NCI-H2171 (cell line): ENCODE measurements around the gene FGF6.
"Not testable (repeated sequence)": the region's sequence is repeated elsewhere in the genome, so short reads cannot be mapped to it uniquely, and the experiment has no call there.

ENCODE experiments used
- DNase-seq: peaks from one replicate; lab custom pipeline; 2025; lab: John Stamatoyannopoulos, UW

Gene FGF6

DNA sequence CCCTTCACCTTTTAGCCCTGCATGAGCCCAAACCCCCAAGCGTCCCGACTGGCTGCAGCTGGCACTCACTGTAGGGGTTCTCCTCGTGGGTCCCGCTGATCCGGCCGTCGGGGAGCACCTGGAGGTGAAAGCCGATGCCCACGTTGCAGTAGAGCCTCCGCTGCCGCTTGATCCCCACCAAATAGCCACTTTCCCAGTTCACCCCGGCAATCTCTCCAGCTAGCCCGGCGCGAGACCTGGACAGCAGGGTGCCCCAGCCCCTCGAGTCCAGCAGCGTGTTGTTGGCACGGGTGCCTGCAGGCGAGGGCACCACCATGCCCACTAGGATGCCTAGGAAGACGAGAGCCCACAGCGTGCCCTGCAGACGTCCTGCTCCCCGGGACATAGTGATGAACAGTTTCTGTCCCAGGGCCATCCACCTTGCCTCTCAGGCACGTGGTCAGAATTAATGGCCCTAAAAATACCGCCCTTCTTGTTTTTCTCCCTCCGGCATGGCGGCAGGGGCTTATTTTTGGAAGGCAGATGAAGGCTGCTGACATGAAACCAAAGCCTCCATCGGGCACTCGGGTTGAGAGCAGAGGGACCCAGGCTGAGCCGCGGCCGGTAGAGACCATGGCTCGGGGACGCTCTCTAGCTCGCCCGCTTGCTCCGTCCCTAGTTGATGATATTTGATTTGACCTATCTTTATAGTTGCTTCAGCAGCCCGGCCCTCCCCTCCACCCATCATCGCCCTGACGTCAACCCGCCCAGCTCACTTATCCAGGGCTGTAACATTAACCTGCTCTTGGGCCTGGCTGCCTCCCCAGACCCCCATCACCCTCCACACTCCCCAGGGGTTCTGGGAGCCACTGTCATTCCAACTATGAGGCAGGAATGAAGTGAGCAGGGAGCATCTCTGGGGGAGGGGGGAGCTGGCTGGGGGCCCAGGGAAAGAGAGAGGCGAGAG is at the start of gene FGF6:
TSS of gene FGF6 (minus strand) at position 660 of the 946 bp plus-strand sequence. CDS start at position 415, 245 bp downstream.
- DNase-seq = no peak

DNA sequence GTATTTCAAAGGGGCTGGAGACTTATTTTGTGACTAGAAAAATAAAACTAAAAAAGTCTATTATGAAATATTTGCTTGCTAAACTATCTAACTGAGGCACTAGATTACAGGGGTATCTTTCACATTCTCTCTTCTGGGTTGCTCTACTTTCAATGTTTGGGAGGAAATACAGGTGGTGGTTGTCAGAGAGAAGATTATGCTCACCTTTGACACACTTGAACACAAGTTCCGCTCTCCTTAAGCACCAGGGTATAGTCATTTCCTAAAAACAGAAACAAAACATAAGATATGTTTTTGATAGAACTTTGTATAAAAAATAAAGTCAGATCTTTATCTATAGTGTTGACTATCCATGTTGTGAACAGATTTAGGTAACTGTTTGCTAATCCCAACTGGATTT is 45.4 kb upstream of the FGF6 start:
- DNase-seq = no peak

DNA sequence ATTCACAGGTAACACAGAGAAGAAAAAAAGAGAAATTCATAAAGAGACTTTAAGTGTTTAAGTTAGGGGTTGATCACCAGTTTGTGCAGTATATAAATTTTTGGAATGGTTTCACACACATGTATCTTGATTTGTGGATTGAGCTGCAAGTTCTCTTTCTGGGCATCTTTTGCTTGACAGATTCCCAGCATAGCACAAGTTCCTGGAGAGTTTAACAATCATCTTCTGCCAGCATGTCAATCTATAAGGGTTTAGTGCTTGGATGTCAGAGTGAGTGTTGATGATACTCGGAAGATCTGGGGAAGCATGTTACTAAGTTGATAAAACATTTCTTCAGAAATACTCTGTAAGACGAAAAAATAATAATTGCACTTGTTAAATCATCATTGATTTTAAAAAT is 43.9 kb upstream of the FGF6 start:
- DNase-seq = no peak

DNA sequence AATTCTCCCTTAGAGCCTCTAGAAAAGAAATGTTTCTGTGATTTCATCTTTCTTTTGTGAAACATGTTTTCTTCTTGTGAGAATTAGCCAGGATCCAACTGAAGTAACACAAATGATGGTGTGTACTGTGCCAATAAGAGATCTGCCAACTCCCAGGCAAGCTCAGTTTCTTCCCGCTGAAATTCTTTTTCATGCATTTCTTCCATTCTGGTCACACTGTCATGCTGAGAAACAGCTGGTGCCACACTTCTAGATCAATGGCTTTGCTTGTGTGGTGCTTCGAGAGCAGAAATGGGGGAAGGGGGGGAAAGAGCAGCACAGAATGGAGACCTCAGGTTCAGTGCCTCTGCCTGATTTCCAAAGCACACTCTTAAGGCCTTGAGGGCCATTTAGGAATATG is 41.4 kb upstream of the FGF6 start:
- DNase-seq = no peak

GRCh38 chr12:4486049-4486699 is 40.6 kb upstream of the FGF6 start:
- DNase-seq = no peak

GRCh38 chr12:4483885-4484823 is 38.5 kb upstream of the FGF6 start:
- no peak for DNase-seq

DNA sequence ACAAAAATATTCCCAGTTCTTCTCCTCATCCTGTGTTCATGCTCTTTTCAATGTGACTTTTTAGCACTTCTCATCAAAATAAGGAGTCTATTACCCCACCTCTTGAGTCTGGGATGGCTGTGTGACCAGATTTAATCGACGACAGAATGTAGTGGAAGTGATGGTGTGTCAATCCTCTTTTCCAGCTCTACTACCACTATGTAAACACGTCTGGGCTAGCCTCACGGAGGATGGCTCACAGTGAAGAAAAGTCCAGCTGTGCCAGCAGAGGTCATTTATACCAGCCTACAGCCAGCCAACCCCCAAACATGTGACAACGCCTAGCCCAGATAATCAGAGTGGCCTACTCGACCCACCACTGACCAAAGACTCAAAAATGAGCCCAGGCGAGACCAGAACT is 37.3 kb upstream of the FGF6 start:
- no peak for DNase-seq

- no peak for DNase-seq
Observed at GRCh38 chr12:4478933-4479332, 33.3 kb upstream of the FGF6 start.

DNA sequence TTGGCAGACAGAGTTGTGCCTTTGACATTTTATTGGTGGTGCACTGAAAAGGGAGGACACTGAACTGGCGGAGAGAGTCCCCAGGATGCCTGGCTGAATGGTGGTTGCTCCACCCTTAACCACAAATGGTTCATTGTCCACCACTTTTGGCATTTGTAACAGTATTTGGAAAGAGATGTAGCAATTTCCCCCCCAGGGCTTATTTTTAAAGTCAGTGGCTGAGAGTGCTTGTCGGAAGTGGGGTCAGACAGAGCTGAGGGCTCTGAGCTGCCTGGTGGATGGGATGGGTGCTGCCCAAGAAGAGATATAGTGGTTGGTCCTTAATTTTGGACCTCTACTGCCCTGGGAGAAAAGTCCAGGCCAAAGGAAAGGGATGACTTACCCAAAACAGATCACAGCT is 31.5 kb upstream of the FGF6 start:
- no peak for DNase-seq

DNA sequence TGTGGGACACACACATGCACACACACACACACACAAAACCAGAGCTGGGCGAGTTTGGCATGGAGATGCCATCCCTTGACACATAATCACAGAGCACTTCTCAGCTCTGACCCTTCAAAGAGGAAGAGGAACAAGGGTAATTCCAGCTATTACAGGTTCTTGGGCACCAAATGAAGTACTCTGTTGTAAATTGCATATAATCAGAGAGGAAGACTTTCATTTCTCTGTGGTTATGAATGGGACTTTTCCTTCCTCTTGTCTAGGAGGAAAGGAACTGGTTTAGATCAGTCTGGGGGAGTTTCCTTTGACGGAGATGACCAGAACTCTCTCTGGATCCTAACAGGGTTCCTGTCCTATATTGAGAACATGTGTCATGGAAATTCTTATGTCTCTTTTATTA is 26.4 kb upstream of the FGF6 start:
- no peak for DNase-seq

DNA sequence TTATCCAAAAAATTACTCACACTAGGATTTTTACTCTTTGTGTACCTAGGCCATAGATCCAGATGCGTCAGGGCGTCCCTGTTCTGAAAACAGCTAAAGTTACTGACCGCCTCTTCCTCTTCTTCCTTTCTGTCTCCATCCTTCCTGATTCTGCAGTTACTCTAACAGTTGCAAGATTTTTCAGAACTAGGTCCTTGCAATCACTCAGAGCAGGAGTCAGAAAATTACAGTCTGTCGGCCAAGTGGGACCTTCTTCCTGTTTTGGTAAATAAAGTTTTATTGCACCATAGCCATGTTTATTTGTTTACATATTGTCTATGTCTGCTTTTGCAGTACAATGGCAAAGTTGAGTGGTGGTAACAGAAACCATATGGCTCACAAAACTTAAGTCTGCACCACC is 25.6 kb upstream of the FGF6 start:
- no peak for DNase-seq

DNA sequence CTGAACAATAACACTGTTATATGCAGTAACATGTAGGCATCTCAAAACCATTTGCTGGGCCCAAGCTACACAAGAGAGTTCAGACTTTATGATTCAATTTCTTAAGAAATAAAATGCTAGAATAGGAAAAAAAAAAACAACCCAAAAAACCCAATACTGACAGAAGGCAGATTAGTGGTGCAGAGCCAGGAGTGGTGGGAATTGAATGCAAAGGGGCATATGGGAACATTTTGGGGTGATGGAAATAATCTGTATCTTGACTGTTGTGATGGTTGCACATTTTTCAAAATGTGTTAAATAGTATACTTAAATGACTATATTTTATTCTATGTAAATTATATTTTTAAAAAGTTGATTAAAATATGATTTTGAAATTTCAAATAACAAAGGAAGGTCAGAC is 23.4 kb upstream of the FGF6 start:
- no peak for DNase-seq

DNA sequence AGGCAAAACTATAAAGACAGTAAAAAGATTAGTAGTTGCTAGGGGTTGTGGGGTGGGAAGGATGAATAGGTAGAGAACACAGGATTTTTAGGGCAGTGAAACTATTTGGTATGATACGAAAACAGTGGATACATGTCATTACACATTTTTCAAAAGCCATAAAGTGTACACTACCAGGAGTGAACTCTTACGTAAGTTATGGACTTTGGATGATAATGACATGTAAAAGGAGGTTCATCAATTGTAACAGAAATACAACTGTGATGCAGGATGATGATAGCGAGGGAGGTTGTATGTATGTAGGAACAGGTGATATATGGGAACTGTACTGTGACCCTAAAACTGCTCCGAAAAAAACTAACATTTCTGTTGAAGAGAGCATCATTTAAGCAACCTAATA is 15.1 kb upstream of the FGF6 start:
- no peak for DNase-seq

DNA sequence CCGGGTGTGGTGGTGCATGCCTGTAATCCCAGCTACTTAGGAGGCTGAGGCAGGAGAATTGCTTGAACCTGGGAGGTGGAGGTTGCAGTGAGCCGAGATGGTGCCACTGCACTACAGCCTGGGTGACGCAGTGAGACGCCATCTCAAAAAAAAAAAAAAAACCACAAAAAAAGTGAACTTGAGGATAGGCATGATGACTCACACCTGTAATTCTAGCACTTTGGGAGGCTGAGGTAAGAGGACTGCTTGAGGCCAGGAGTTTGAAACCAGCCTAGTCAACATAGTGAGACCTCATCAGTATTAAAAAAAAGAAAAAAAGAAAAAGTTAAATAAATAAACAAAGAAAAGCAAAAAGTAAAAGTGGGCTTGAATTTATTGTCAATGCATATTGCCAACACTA is 10.2 kb upstream of the FGF6 start:
- DNase-seq = not testable (repeated sequence)

DNA sequence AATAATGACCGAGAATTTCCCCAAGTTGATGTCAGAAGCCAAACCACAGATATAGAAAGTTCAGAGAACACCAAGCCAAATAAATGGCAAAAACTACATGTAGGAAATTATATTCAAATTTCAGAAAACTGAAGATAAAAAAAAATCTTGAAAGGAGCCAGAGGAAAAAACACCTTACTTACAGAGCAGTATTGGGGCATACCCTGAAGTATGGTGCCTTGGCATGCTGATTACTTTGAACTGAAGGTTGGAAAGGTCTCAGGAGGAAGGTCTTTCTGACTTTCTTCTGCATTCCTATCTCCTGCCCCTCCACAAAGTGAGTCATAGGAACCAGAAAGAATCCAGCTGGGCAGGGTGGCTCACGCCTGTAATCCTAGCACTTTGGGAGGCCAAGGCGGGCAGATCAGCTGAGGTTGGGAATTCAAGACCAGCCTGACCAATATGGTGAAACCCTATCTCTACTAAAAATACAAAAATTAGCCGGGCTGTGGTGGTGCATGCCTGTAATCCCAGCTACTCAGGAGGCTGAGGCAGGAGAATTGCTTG is 8.8 kb upstream of the FGF6 start:
- no peak for DNase-seq

GRCh38 chr12:4451694-4452093 is 6.1 kb upstream of the FGF6 start:
- no peak for DNase-seq

DNA sequence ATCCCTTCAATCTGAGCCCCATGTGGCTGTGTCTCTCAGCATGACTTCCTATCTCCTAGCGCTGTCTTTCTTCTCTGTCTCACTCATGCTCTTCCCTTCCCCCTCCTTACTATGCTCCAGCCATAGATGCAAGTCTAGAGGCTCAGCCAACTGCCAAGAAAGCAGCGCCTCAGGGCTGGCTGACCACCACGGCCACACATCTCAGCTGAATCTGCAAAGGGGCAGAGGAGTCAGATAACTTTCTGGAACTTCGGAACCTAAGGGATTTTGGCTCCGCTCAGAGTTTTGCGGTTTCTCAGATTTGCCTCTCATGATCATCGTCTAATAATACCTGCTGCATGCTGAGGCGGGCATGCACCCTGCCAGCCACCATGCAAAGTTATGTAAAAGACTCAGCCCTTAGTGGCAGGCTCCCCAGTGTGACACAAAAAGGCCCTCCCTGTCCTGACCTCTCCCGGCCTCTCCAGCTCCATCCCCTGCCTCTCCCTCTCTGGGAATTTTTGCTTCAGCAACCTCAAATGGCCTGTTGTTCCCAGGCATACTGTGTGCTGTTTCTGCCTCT is 5.0 kb upstream of the FGF6 start:
- DNase-seq = no peak

DNA sequence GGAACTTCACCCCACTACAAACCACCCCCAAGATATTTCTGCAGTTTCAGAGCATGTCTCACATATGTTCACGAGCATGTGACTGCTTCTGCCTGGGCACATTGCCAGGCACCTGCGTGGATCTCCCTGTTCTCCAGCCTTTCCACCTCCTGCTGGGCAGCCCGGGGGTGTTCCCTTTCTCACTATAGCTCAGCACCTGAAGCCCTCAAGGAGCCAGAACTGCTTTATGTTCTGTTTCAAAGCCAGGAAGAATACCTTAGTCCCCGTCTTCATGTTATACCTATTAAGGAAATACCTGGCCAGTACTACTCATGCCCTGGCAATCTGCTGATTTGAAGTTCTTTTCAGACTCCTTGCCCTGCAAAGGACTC is 4.2 kb upstream of the FGF6 start:
- DNase-seq = peak; percentile 76

DNA sequence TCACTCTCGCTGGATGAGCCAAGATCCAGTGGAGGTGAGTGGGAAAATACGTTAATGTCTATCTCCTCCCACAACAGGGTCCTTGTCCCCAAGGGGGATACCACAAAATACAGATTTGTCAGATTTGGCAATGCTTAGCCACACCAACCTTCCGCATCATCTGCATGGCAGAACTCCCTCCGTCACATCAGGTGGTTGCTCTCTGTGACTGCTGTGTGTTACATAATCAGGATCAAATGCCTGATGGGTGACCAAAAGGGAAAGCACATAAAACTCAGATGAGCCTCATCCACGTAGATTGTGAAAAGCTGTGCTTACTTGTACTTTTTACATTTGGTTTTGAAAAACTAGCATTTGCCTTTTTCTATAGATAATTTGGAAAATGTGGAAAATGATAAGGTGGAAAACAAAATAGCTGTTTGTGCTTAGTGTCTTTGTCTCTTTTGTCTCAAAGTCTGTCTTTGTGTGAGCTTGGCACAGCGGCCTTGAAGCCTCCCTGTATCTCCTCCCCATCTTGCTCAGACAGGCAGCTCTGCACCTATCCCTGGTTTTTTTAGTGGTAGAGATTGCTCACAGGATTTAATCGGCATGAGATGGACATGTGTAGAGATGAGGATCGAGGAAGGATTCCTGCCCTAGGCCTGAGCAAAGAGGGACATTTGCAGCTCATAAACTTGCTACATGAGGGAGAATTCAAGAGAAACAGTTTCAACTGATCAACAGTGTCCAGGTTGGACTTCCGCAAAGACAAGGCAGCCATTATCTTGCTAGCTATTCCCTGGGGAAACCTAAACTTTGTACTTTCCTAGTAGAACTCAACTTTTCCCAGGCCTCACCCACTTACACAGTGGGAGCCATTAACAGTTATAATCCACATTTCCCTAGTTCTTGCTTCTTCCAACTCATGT is 3.6 kb upstream of the FGF6 start:
- no peak for DNase-seq

DNA sequence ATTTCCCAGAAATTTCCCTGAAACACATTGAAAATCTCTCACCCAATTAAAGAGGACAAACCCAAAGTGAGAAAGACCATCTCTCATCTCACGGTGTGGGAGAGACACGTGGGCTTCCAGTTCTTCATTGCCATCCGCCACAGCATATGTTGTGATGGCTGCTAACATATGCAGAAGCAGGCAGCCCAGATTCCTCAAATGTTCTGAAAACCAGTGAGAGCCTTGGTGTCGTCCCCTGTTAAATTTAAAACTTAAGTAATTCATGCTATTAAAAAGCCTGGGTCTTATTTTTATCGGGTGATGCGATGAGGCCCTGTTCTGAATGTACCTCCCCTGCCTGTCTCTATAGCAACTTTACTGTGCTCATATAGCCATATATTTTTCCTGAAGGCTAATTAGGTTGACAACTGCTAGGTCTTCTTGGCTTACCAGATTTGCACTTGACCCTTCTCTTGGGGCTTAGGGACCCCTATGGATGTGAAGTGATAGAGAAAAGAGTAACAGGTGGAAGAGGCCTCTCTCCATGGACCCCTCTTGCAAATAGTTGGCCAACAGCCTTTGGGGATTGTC is 2.8 kb upstream of the FGF6 start:
- no peak for DNase-seq
